AG08396 (cell line): ENCODE results near the gene CDC42BPB.
"Not testable (repeated sequence)": the region's sequence is repeated elsewhere in the genome, so short reads cannot be mapped to it uniquely, and the experiment has no call there.

Experiments
- DNase-seq: peaks from one replicate; pipeline ENCODE4 v3.0.0; 2012; ENCODE audit warnings: low spot score, mixed read lengths

CDC42BPB gene

GRCh38 chr14:103050935-103051334 is 6.4 kb downstream of the CDC42BPB start:
- no peak for DNase-seq

GRCh38 chr14:103047453-103047852 is 9.9 kb downstream of the CDC42BPB start:
- DNase-seq, result not testable (repeated sequence)

DNA sequence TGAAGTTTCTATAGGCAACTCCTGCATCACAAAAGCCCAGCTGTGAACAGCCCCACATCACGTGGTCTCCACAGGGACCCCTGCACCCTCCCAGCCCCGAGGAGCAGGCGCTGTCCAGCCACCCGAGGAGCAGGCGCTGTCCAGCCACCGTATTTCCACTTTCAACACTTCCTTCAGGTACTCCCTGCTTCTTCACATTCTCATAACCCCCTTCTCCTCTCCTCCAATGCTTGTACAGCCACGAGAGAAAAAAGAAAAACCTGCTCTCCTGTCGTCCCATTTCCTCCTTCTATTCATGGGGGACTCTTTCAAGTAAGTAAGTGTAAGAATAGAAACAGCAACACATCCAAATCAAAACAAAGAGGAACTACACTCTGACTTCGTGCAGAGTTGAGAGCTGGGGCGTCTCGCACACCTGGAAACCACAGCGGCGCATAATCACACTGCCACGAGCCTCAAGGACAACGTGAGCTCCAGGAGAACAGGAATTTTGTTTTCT is 11.9 kb downstream of the CDC42BPB start:
- DNase-seq, result no peak

DNA sequence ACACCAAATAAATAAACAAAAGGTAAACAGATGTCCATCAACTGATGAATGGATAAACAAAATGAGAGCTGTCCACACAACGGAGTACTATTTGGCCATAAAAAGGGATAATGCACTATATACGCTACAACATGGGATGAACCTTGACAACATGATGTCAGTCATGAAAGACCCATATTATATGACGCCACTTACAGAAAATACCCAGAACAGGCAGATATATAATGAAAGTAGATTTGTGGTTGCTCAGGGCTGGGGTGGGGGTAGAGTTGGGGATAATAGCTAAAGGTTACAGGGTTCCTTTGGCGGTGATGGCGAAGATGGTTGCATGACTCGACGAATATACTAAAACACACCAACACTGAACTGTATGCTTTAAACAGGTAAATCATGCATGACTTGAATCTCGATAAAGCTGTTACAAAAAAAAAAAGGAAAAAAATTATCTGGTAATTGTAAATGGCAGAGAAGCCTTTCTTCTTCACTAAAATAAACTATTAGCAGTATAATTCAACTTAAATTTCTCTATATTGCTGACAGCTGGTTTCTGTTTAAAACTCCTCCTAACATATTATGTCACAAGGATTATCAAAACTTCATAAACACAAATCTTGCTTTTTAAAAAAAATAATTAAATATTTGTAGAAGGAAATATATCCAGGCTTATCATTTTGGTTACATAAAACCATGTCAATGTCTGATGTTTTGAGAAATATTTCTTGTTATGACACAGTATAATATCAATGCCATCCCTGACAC is 13.9 kb downstream of the CDC42BPB start:
- DNase-seq, result no peak

- DNase-seq, result no peak
Measured at GRCh38 chr14:103041464-103041863, 15.9 kb downstream of the CDC42BPB start.

DNA sequence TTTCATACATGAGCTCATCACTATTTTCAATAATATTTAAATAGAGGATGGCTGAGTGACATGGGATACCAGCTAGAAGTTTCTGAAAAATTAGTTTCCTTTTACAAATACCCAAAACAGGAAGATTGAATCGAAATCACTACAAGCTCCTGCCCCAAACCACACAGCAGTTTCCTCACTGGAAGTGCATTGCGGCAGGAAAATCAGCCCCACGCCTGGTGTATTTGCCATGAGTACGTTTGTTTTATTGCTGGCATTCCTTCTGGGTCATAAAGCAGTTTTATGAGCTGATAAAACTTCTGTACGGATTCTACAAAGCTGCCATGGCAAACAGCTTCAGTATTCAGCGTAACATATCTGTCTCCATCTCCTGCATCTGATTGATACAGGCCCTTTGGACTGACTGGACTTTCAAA is 23.7 kb downstream of the CDC42BPB start:
- DNase-seq, result no peak

DNA sequence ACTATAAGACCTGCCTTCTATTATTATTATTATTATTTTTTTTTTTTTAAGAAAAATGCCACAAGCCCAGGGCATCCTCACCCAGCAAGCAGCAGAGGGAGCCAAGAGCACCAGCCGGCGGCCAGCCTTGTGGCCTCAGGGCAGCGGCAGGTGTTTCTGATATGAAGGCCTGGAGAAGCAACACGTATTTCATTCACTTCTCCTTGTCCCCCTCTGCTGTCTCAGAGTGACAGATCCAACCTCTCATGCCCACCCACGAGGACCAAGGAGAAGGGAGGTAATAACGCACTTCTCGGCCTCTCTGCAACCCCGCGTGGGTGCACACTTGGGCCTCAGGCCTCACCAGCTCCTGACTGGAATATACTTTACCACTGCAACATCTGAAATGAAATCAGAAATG is 25.4 kb downstream of the CDC42BPB start:
- no peak for DNase-seq

- no peak for DNase-seq
Measured at GRCh38 chr14:103031566-103031911, 25.8 kb downstream of the CDC42BPB start.

DNA sequence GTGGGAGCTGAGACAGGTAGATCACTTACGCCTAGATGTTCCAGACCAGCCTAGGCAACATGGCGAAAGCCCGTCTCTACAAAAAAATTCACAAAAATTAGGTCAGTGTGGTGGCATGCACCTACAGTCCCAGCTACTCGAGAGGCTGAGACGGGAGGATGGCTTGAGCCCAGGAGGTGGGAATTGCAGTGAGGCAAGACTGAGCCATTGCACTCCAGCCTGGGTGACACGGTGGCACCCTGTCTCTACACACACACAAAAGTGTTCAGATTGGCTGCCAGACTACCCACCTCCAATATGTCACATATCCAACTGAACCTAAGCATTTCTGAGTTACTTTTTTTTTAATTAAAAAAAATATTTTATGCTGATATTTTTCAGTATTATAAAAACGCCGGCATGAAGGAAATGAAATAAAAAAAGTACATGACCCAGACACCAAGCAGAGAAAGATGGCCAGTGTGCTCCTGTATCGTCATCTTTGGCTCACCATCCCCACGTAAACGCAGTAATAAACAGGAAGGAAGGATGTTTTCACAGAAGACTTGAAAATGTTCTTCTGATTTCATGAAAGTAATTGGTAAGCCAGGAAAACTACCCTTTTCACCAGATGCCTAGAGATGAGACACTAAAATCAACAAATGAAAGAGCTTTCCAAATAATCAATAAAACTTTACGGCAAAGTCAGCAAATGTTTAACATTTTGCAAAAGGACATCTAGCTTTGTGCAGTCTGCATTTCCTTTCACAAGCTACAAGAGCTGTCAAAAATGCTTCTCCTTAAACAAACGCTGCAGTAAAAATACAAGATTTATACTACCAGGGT is 26.4 kb downstream of the CDC42BPB start:
- DNase-seq, result no peak

- no peak for DNase-seq
Measured at GRCh38 chr14:103029936-103030335, 27.4 kb downstream of the CDC42BPB start.

- DNase-seq, result no peak
Measured at GRCh38 chr14:103028772-103029171, 28.6 kb downstream of the CDC42BPB start.

DNA sequence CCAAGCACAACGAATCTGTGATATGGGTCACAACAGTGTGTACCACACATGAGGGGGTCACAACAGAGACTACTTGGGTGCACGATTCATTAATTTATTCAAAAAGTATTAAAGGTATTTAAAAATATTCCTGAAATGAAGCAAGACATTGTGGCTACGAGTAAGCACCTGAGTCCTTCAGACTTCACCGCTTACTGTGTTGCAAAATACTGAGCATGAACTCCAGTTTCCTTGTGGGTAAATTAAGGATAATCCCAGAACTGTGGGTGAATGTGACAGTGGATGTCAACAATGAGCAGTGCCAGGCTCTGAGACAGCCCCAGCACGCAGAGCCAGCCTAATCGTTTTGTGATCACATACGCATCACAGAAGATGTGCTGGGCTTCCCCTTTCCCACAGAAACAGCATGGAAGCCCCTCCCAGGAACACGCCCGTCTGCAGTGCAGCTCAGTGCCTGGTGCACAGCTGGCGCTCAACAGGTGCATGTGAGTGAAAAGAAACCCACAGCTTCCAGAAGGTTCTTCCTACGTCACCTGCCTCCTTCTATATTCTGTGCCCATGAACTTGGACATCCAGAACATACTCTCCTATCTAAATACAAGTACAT is 29.1 kb downstream of the CDC42BPB start:
- DNase-seq, result no peak

- no peak for DNase-seq
Measured at GRCh38 chr14:103027451-103027850, 29.9 kb downstream of the CDC42BPB start.

- no peak for DNase-seq
Measured at GRCh38 chr14:103026988-103027387, 30.4 kb downstream of the CDC42BPB start.

DNA sequence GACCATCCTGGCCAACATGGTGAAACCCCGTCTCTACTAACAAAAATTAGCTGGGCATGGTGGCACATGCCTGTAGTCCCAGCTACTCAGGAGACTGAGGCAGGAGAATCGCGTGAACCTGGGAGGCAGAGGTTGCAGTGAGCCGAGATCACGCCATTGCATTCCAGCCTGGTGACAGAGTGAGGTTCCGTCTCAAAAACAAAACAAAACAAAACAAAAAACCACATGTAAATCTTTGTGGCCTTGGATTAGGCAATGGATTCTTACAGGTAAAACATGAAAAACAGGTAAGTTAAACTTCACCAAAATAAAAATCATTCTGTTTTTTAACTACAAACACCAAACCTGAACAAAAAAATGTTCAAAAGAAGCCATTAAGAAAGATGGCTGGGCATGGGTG is 31.2 kb downstream of the CDC42BPB start:
- not testable (repeated sequence) for DNase-seq

DNA sequence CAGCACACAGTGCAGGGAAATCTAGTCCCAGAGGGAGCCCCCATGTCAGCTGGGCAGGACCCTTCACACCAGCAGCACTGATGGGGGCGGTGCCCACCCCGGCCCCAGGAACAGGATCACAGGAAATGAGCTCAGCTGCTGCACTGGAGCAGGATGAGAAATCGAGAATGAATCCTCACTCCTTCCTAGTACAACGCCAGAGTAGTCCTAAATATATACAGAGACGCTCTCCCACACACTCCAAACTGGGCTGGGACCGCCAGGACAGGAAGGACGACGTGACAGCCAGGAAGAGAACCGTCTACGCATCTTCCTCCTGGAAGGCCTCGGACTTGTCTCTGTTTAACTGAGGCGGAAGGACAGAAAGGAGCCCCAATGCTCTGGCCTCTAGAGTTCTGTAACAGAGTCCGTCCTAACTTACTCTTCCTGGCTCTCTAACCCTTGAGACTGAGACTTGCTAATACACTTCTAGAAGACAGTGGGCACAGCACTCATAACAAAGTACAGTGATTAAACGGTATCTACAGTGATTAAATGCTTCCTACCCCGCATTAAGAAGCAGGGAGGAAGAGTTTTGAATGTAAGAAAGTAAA is 33.4 kb downstream of the CDC42BPB start:
- DNase-seq, result peak; percentile 78

GRCh38 chr14:103022685-103023044 is 34.7 kb downstream of the CDC42BPB start:
- DNase-seq, result no peak

DNA sequence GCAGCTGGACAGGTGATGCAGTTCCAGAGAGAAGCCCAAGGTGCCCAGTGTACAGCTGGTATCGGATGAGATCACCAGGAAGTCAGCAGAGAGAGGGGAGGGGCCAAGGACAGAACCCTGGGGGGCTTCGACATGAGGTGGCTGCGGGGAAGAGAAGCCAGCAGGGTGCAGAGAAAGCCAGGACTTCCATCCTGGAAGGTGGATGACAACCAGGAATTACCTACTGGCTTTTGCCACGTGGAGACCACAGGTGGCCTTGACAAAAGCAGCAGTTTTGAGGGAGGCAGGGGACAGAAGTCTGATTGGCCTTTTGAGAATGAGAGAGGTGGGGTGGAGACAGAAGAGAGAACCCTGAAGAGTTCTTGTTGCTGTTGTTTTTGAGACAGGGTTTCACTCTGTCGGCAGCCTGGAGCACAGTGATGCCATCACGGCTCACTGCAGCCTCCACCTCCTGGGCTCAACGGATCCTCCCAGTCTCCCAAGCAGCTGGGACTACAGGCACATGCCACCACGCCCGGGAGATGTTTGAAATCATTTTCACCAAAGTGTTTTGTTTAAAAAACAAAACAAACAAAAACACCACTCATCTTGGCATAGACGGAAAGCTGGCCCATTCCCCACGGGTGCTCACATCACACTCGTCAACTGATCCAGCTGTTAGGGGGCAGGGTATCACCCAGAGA is 35.2 kb downstream of the CDC42BPB start:
- DNase-seq, result no peak

DNA sequence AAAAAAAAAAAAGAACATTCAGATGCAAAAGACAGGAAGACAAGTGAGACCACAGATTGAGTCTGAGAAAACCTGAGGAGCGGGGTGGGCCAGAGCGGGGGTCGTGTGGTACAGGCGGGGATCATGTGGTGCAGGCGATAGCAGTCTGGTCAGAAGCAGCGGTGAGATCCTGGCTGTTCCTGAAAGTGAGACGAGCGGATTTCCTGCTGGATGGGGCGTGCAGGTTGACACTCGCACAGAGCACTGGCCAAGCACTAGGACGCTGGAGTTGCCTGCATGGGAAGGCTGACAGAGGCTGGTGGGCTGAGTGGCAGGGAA is 35.7 kb downstream of the CDC42BPB start:
- no peak for DNase-seq

- DNase-seq, result no peak
Measured at GRCh38 chr14:103020271-103021170, 36.8 kb downstream of the CDC42BPB start.

DNA sequence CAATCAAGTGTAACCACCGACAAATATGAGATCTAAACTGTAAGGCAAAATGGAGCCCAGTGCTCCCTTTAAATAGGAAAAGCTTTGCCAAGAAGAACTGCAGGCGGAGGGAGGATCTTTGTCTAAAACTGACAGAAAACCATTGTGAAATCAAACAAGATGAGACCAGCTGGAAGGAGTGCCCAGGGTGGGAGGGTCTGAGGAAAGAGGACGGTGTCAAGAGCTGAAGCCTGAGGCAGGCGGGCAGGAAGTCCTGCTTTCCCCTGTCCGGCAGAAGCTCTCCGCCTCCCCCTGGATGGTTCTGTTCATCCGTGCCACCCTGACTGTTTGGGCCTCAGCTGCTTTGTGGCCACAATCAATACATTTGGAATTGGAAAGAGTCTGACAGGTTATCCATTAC is 37.5 kb downstream of the CDC42BPB start:
- no peak for DNase-seq
